ENCODE results near the gene TERT. TPM values are rescaled to one million over a fixed set of nuclear protein-coding genes. Genes with fewer than 3 reads are reported as not detected.

The TERT gene
- total and polyA plus RNA-seq, 10 of the 15 experiments (the other 5 are each of a cell fraction or from before 2014, with no cell fraction given): 0.08 to 21.5 (median 5.0) TPM

GRCh38 chr5:1231354-1231905, 63.4 kb downstream of the TERT start (continued):
- TF ChIP-seq LARP7 (IDR thresholded peaks at IDR 0.05): no peak

GRCh38 chr5:1230551-1230950, 64.3 kb downstream of the TERT start:
- ChIA-PET SMC1A (ENCODE audit: uncharacterized antibody, unreplicated experiment) (no interaction called here), CTCF (no interaction called here), RAD21 (ENCODE audit: unreplicated experiment) (no interaction called here), POLR2A (no interaction called here)
- 41% methylated on average over 17 of the region's 17 CpGs for WGBS (ENCODE audit: insufficient coverage, insufficient replicate concordance, low lambda C conversion rate, missing lambda C conversion rate)
- DNase-seq (ENCODE audit: low read depth, low spot score): no peak
- Histone ChIP-seq H3K36me3 (ENCODE audit: control insufficient read depth in 2 of 2, insufficient read depth in 2 of 2, low read length in 1 of 2) (no peaks in the 10 kb centered on the region), H3K27ac (ENCODE audit: control insufficient read depth, insufficient read depth) (no peak overlapping the region), H4K20me1 (ENCODE audit: control insufficient read depth, insufficient read depth) (no peaks in the 10 kb centered on the region), H3K79me2 (ENCODE audit: control insufficient read depth, insufficient read depth, low read length) (no peaks in the 10 kb centered on the region), H3K9ac (ENCODE audit: control insufficient read depth, insufficient read depth, low read length) (no peak overlapping the region), H3K4me3 (no peak overlapping the region), H3K4me2 (ENCODE audit: control insufficient read depth, insufficient read depth) (no peak overlapping the region), H3K9me3 (replicated peaks; ENCODE audit: control insufficient read depth, insufficient read depth, low read length) (peaks cover 2% of the 10 kb centered on the region; the same call in 2 of the 3 replicates), H3K4me1 (ENCODE audit: control insufficient read depth, insufficient read depth, low read length) (no peaks in the 10 kb centered on the region), H2AFZ (ENCODE audit: control insufficient read depth, low read depth, low read length) (no peak overlapping the region), H3K27me3 (replicated peaks in 1 of 2; ENCODE audit: control insufficient read depth in 2 of 2, insufficient read depth in 2 of 2, low read length in 1 of 2) (no peaks in the 10 kb centered on the region; a peak in 2 of 4 replicates)
- no peak for ATAC-seq
- no peak for FAIRE-seq
- intact Hi-C loops (cut with micrococcal nuclease; ENCODE audit: unreplicated experiment): no loop called here
- BruUV-seq (replicated peaks): no TSS peak
- TF ChIP-seq SUPT20H (IDR thresholded peaks at IDR 0.05; ENCODE audit: borderline replicate concordance, control insufficient read depth, low read depth, low read length) (no peak), ZSCAN29 (IDR thresholded peaks at IDR 0.05) (no peak), RBBP5 (conservative IDR thresholded peaks at IDR 0.05) (no peak), ASH2L (IDR thresholded peaks at IDR 0.05; ENCODE audit: borderline replicate concordance, low read depth) (no peak), CUX1 (IDR thresholded peaks at IDR 0.05; ENCODE audit: insufficient replicate concordance, low read depth, low read length) (no peak), NR2F1 (conservative IDR thresholded peaks at IDR 0.05) (no peak), CHD2 (IDR thresholded peaks at IDR 0.05; ENCODE audit: borderline replicate concordance, low read depth, low read length) (no peak), ELK1 (IDR thresholded peaks at IDR 0.05; ENCODE audit: low read depth, low read length) (no peak), DPF2 (IDR thresholded peaks at IDR 0.05) (no peak), NR2C1 (IDR thresholded peaks at IDR 0.05) (no peak), BCL3 (IDR thresholded peaks at IDR 0.05; ENCODE audit: borderline replicate concordance, insufficient read depth, low read depth, low read length, poor library complexity, severe bottlenecking) (no peak), CBX5 (IDR thresholded peaks at IDR 0.05; ENCODE audit: low read depth) (no peak), MEF2B (IDR thresholded peaks at IDR 0.05; ENCODE audit: partially characterized antibody, poor library complexity, severe bottlenecking) (no peak), MTA2 (IDR thresholded peaks at IDR 0.05; ENCODE audit: low read depth) (no peak), BACH1 (IDR thresholded peaks at IDR 0.05; ENCODE audit: borderline replicate concordance) (no peak)
- in situ Hi-C loops (cut with MboI): no loop called here
